Measurements from ENCODE around the gene ASB18. TPM values are rescaled to one million over a fixed set of nuclear protein-coding genes. Genes with fewer than 3 reads are reported as not detected.

Gene ASB18
- total RNA-seq, 4 donors from 2014 or later: not detected

DNA sequence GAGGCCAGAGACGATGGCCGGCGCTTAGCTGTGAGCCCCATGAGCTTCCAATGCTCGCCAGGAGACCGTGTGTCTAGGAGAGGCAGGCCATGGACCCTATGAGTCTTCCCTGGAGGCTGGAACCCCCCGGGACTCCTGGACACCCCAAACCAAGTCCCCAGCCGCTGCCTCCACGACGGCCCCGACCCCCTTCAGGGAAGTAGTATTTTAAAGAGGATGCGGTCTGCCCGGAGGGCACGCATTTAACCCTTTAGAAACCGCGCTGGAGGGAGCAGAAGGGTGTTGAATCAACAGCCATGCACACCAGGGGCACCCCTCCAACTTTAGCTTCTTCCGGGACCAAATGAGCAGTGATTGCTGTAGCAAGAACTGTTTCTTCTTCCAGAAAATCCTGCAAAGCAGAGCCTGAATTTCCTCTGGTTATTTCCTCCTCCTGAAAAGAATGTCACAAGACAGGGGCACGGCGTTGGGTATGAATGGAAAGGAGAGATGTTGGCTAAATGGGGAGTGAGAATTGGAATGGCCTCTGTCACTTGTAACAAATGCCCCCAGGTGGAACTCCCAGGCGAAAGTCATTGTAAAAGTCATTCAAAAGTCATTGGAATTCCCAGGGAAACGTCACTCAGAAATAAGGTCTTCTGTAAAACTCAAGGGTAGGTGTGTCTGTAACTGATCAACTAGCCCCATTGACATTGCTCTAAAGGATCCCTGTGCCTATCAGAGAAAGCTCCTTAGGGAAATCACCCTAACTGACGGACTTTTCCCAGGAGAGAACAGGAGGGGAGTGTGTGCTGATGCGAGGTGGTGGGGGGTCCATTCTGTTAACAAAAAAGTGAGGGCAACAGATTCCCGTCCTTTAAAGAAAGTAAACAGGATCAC, 90.2 kb downstream of the ASB18 start:
- H3K4me3 ChIP-seq (ENCODE audit: low read depth, poor library complexity, severe bottlenecking): no peak overlapping the region
- no peak for TF ChIP-seq POLR2A (IDR thresholded peaks at IDR 0.05)
- TF ChIP-seq, protein P1, sequence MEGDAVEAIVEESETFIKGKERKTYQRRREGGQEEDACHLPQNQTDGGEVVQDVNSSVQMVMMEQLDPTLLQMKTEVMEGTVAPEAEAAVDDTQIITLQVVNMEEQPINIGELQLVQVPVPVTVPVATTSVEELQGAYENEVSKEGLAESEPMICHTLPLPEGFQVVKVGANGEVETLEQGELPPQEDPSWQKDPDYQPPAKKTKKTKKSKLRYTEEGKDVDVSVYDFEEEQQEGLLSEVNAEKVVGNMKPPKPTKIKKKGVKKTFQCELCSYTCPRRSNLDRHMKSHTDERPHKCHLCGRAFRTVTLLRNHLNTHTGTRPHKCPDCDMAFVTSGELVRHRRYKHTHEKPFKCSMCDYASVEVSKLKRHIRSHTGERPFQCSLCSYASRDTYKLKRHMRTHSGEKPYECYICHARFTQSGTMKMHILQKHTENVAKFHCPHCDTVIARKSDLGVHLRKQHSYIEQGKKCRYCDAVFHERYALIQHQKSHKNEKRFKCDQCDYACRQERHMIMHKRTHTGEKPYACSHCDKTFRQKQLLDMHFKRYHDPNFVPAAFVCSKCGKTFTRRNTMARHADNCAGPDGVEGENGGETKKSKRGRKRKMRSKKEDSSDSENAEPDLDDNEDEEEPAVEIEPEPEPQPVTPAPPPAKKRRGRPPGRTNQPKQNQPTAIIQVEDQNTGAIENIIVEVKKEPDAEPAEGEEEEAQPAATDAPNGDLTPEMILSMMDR (IDR thresholded peaks at IDR 0.05): no peak
- WGBS, 2 donors: 21 to 26% methylated on average over 21 to 23 of the region's 23 CpGs
- no peak for DNase-seq (ENCODE audit: low spot score in 2 of 2)
- intact Hi-C loops (cut with DNase I; ENCODE audit: low total_unique reads): no loop called here

DNA sequence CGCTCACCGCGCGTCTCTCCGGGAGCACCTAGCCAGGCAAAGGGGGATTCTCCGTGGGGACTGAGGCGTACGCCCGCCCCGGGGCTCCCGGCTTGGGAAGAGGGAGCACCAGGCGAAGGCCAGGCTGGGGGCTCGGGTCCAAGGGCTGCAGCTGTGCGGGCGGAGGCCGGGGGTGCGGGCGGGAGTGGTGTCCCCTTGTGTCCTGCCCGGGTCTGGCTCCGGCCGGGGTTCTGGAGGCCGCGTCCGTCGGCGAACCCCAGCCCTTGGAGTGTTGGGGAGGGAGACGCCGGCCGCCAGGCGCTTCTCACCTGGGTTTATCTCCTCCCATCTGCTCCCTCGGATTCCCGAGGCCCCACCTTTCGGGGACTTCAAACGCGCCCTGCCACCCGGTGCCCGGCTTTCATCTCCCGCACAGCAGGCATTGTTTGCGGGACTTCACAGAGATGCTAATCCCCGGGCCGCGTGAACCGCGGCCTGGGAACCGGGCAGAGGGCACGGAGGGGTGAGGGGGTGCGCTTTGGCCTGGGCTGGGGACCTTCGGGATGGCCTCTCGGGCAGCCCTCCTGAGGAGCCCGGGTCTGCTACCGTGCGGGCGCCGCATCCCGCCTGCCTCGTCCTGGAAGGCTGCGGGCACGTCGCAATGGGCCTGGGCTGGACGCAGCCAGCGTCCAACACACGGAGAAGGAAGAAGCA, 91.0 kb downstream of the ASB18 start:
- H3K4me3 ChIP-seq (ENCODE audit: low read depth, poor library complexity, severe bottlenecking): no peak overlapping the region
- intact Hi-C loops (cut with DNase I; ENCODE audit: low total_unique reads): no loop called here
- peak in 1 of 2 donors; percentile 83 for DNase-seq (ENCODE audit: low spot score in 2 of 2)
- 9 to 19% methylated on average over 27 to 54 of the region's 62 CpGs for WGBS, 2 donors
- TF ChIP-seq, protein P1 (IDR thresholded peaks at IDR 0.05): no peak
- no peak for TF ChIP-seq POLR2A (IDR thresholded peaks at IDR 0.05)

DNA sequence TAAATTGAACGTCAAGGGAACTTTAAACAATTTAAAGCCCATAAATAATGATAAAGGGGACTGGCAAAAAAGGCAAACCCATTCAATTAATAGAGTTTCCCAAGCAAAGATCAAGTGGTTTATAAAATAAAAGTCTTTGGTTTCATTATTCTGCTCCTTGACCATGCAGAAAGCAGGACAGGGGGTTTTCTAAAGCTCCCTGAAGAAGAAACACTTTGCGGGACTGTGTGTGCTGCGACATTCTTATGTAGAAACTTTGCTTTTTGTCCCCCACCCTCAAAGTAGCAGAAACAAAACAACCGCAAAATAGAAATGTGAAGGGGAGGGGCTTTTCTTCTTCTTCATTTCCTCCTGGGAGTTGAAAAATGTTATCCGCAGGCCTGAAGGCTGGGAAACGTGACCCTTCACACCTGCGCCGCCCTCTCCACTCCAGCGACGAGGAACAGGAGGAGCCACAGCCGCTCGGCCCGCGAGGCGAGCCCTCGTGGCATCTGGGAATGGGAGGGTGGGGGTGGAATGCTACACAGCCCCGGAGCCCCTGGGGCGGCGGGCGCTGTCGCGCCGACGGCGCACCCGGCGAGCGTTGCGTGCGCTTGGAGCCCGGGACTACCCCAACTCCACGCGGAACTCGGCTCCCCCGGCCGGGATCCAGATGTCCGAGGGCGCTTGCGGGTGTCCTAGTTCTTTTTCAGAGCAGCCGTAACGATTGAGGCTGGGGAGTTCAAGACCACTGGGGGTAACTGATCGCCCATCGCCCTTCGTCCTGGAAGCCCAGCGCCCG, 91.8 kb downstream of the ASB18 start:
- WGBS, 2 donors: 6 to 8% methylated on average over 22 to 30 of the region's 46 CpGs
- TF ChIP-seq, protein P1 (IDR thresholded peaks at IDR 0.05): no peak
- no peak for TF ChIP-seq POLR2A (IDR thresholded peaks at IDR 0.05)
- no peak overlapping the region for H3K4me3 ChIP-seq (ENCODE audit: low read depth, poor library complexity, severe bottlenecking)
- DNase-seq (ENCODE audit: low spot score in 2 of 2): peak in 1 of 2 donors; percentile 8
- intact Hi-C loops (cut with DNase I; ENCODE audit: low total_unique reads): no loop called here

DNA sequence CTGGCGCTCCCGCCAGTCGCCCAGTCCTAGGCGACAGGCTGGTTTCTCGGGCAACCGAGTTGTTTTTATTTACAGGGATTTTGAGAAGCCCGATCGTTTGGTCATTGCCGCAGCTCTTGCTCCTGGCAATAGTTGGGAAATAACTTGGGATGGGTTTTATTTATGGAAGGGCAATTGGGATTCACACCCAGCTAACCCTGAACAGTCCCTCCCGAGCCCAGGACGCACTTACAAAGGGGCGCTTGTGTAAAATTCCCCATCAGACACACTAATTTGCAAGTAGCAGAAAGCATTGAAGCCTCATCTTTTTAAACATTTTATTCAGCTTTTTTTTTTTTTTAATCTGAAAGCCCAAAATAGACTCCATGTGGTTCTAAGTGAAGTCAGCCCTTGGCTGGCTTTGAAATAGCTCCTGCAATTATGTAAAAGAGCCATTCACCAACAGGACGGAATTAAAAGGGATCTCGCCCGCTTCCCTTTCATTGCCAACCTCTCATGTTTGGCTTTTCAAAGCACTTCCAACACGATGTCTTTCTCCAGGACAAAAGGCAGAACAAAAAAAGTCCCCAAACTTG, 92.4 kb downstream of the ASB18 start:
- peak in 1 of 2 donors; percentile 57 for DNase-seq (ENCODE audit: low spot score in 2 of 2)
- no peak overlapping the region for H3K4me3 ChIP-seq (ENCODE audit: low read depth, poor library complexity, severe bottlenecking)
- intact Hi-C loops (cut with DNase I; ENCODE audit: low total_unique reads): no loop called here
- 4 to 8% methylated on average over 13 to 16 of the region's 16 CpGs for WGBS, 2 donors
- TF ChIP-seq POLR2A (IDR thresholded peaks at IDR 0.05): no peak

DNA sequence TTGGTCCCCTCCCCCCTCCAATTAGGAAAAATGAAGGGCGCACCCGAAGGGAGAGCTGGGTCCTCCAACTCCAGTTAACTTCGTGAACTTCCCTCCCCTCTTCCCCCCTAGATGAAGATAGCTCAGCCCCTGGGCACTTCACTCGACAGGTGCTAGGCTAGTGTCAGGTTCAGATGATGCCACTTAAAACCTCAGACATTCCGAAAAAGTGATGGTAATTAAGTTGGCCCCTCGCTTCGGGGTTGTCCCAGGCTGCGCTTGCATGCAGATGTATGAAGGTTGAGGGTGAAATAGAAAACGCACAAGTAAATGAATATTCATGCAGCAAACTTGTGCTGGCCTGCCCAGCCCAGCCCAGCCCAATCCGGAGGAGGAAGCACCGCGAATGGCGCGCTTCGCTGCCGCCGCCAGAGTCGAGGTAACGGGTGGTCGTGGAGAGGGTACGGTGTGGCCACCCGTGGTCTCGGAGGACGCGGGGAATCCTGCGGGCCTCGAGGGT, 93.0 kb downstream of the ASB18 start:
- no peak overlapping the region for H3K4me3 ChIP-seq (ENCODE audit: low read depth, poor library complexity, severe bottlenecking)
- intact Hi-C loops (cut with DNase I; ENCODE audit: low total_unique reads): no loop called here
- WGBS, 2 donors: 4 to 5% methylated on average over 22 to 27 of the region's 27 CpGs
- TF ChIP-seq POLR2A (IDR thresholded peaks at IDR 0.05): no peak
- TF ChIP-seq, protein P1 (IDR thresholded peaks at IDR 0.05): no peak
- DNase-seq (ENCODE audit: low spot score in 2 of 2): peak in 1 of 2 donors; percentile 79
